NCI-H2029 treated with DMSO at 0.1 percent for 48 hours (cell line): ENCODE results near the gene ZNF554.
A peak's percentile ranks its signal among the peaks of the same experiment; 100 is the strongest.

Experiments used
- DNase-seq: peaks from one replicate; lab custom pipeline; 2025; lab: John Stamatoyannopoulos, UW

Gene ZNF554

DNA sequence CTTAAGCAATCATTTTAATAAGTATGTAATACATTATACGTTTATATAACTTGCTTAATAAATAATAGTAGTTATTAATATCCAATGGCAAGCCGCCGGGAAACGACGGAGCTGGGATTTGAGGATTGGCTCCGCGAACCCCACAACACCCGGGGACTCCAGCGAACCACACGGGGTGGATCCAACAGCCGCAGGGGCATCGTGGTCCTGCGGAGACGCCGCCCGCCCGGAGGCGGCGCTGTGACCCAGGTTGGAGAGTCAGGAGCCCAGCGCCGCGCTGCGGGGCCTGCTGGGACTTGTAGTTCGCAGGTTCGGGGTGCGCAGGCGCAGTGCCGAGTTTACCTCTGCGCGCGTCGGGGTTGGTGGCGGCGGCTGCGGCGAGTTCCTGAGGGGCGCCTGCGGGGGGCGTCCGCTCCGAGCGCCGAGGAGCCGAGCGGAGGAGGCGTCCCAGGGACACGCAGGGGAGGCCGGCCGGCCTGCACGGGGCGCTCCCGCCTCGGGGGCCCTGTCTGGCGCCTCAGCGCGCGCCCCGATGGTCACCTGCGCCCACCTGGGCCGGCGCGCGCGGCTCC is at the start of gene ZNF554:
Gene ZNF554 (plus strand): TSS at position 329 of the 572 bp plus-strand sequence. CDS start 204 bp downstream, at position 533.
- DNase-seq: peak; percentile 78

- DNase-seq: no peak
These were observed 49.3 kb upstream of the ZNF554 start for GRCh38 chr19:2770055-2771013.

DNA sequence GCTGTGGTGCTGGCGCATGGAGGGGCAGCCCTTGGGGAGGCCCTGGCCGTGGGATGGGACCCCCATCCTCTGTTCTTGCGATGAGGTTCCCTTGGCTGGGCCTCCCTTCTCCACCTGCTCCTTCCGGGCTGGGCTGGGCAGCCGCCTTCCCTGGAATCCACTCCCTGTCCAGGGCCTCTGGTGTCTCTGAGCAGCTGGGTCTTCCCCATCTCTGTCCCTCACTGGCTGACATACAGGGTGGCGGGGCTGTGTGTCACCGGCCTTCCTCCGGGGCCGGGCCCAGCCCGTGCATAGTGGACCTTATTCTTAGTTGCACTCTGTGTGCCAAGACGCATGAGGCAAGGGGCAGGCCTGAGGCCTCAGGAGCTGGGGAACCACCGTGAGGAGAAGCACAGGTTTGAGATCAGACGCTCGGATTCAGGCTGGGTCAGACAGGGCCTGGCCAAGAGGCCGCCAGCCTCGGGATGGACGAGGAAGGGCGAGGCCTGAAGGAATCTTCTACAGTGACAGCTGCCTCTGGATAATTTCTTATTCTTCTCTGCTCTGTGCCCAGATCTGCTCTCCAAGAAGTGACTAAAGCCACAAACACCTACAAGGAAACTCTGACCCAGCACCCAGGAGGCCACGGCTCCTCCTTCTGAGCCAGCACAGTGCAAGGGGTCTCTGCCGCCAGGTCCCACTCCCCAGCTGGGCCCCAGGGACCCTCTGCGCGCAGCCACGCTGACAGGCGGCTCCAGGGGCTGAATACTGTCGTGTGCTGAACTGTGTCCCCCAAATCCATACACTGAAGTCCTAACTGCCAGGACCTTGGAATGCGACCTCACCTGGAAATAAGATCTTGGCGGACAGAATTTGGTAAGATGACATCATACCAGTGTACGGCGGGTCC is 47.6 kb upstream of the ZNF554 start:
- no peak for DNase-seq

DNA sequence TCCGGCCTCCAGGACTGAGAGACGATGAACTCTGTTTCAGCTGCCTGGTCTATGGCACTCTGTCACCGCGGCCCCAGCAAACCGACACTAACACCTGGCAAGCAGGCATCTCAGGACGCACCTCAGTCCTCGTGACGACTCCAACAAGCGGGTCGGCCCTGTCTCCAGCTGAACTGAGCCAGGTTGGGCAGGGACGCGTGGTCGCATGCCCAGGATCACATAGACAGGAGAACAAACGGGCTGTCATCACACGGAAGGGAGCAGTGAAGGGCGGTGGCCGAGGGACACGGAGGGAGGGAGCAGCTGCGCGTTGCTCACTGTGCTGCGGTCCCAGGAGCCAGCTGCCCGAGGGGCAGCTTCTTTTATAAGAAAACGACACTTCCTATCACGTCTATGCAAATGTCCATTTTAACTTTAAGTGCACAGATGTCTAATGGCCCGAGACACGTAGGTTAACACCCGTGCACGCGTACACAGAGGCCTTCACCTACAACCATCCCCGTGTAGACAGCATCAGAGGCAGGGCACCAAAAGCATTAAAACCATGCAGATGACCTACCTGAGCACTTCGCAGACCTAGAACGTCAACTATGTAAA is 45.5 kb upstream of the ZNF554 start:
- no peak for DNase-seq

- no peak for DNase-seq
These were observed 44.6 kb upstream of the ZNF554 start for GRCh38 chr19:2774953-2775555.

DNA sequence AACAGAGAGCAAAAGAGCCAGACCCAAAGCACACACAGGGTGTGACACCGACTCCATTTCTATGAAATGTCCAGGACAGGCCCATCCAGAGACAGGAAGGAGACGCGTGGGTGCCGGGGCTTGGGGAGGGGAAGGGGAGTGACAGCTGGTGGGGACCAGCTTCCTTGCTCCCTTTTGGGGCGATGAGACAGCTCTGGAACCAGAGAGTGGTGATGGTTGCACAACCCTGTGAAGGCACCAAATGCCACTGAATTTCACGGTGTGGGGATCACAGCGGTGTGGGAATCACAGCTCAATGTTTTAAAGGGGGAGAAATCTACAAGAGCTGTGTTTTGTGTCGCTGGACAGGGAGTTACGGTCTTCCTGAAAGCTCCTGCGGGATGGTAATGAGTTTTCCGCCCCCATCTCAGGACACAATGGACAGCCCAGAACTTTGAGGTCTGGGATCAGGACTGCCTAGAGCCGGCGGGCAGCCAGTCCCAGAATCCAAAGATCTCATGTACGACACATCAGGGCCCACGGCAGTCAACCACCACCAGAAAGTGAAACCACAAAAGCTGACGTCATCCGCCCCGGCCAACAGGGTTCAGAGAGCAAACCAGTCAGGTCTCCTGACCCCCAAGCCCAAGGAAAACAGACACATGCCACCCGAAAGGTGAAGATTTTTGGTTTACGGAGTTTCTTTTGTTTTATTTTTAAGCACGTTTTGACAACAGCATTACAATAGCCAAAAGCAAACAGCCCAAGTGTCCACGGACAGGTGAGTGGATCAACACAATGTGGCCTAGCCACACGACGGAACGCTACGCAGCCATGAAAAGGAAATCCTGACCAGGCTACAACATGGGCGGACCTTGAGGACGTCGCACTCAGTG is 43.9 kb upstream of the ZNF554 start:
- DNase-seq: no peak

- DNase-seq: no peak
These were observed 41.5 kb upstream of the ZNF554 start for GRCh38 chr19:2777952-2778683.

- DNase-seq: no peak
These were observed 40.4 kb upstream of the ZNF554 start for GRCh38 chr19:2779121-2779740.

GRCh38 chr19:2780284-2780683 is 39.4 kb upstream of the ZNF554 start:
- DNase-seq: no peak

GRCh38 chr19:2782329-2782935 is 37.2 kb upstream of the ZNF554 start:
- no peak for DNase-seq

- DNase-seq: peak; percentile 96
These were observed 36.5 kb upstream of the ZNF554 start, which contains the start of gene SGTA for GRCh38 chr19:2782936-2783780. Gene SGTA (minus strand): TSS chr19:2783273. CDS start chr19:2769068, 14,205 bp downstream.

- no peak for DNase-seq
These were observed 35.9 kb upstream of the ZNF554 start for GRCh38 chr19:2783781-2784145.

DNA sequence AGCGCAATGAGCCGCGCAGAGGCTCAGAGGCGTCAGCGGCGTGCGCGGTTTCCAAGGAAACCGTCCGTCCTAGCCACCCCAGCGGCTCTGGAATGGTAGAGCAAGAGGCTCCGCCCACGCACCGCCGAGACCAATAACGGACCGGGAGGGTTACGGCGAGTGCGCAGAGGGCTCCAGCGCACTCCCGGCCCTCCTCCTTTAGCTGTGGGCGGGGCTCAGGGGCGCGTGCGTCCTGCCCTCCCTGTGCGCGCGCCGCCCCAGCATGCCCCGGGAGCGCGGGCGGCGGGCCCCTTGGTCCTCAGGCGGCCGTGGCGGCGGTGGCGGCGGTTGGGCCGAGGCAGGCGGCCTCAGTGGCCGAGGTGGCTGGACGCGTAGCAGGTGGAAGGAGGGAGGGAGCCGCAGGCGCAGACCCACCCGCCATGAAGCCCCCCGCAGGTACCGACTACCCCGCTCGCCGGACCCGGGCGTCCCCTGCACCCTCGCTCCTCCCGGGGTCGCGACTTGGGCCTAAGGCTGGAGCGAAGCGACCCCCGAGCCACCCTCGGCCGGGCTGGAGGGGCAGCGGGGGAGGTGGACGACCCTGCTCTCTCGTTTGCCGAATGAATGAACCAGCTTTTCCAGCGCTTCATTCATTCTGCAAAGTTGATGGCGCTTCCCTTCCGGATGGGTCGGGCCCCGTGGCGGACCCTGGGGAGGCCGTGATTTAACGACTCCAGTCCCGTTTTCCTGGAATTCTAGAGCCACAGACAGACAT is 34.2 kb upstream of the ZNF554 start, which contains the start of gene THOP1:
Gene THOP1 (plus strand): TSS at position 260 of the 754 bp plus-strand sequence. CDS start 160 bp downstream, at position 420.
- peak; percentile 93 for DNase-seq

- DNase-seq: no peak
These were observed 32.6 kb upstream of the ZNF554 start for GRCh38 chr19:2787115-2787514.

DNA sequence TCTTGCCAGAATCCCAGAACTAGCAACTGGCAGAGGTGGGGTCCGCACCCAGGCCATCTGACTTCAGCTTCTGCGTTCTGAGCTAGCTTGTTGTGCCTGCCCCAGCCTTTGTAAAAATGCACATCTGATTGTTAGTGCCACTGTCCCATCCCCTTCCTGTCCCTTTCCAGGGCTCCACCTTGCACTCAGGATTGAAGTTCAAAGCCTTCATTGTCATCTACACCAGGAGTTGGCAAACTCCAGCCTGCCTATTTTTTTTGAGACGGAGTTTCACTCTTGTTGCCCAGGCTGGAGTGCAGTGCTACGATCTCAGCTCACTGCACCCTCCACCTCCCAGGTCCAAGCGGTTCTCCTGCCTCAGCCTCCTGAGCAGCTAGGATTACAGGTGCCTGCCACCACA is 31.4 kb upstream of the ZNF554 start:
- DNase-seq: no peak

DNA sequence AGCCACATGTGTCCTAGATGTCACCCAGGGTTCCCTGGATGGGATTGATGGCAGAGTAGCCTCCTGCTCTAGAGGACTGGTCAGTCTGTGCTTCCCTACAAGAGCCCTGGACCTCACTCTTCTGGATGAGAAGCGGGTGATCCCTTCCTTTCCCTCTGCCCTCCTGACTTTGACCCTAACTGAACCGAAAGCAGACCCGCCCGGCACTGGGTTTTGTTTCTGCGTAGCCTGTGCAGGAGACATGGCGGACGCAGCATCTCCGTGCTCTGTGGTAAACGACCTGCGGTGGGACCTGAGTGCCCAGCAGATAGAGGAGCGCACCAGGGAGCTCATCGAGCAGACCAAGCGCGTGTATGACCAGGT is 29.5 kb upstream of the ZNF554 start:
- DNase-seq: no peak
